Right atrium auricular region (tissue), 2 donors: ENCODE data around the gene ZSCAN5A. TPM values are rescaled to one million over a fixed set of nuclear protein-coding genes. Genes with fewer than 3 reads are reported as not detected.
"Not testable (repeated sequence)": the region's sequence is repeated elsewhere in the genome, so short reads cannot be mapped to it uniquely, and the experiment has no call there.

Experiments
- DNase-seq: peaks from one replicate; pipeline ENCODE4 v3.0.0-alpha.2; 2019; ENCODE audit warnings: low spot score
- H3K27ac ChIP-seq, 2 donors: fragments of 200-600 bp; sonication (generic); 1 replicate in 1 of 2; 2 replicates in 1 of 2; pipeline ENCODE4 v1.5.1; 2016 to 2019
- H3K27me3 ChIP-seq, 2 donors: fragments of 200-600 bp; sonication (generic); one replicate each; pipeline versions ENCODE4 v1.5.1 to v1.6.0; 2017 to 2019
- H3K36me3 ChIP-seq: fragments of 200-600 bp; sonication (generic); one replicate; pipeline ENCODE4 v1.5.1; 2016
- H3K4me1 ChIP-seq, 2 donors: fragments of 200-600 bp; sonication (generic); one replicate each; pipeline versions ENCODE4 v1.5.1 to v1.6.0; 2017 to 2019
- H3K4me3 ChIP-seq, 2 donors: fragments of 200-600 bp; sonication (generic); 1 replicate in 1 of 2; 2 replicates in 1 of 2; pipeline ENCODE4 v1.5.1; 2017 to 2019; ENCODE audit warnings: mild to moderate bottlenecking in 1 of 2, moderate library complexity in 1 of 2
- H3K9me3 ChIP-seq, 2 donors: fragments of 200-600 bp; sonication (generic); one replicate each; pipeline ENCODE4 v1.5.1; 2019
- total RNA-seq, 2 donors: library from RNA; depleted of rRNA; stranded (reverse); fragments of >200 nt; gene quantifications; one replicate each; pipeline ENCODE4 v1.1.0, GENCODE V29; 2016
- TF ChIP-seq, protein P1 (sequence below), 2 donors: fragments of 200-600 bp; sonication (generic); IDR thresholded peaks; one replicate each; pipeline ENCODE4 v1.5.1; 2019; ENCODE audit warnings: antibody characterized with exemption in 2 of 2

The ZSCAN5A gene
- total RNA-seq, 2 donors from 2014 or later: 3.0 to 9.5 TPM

DNA sequence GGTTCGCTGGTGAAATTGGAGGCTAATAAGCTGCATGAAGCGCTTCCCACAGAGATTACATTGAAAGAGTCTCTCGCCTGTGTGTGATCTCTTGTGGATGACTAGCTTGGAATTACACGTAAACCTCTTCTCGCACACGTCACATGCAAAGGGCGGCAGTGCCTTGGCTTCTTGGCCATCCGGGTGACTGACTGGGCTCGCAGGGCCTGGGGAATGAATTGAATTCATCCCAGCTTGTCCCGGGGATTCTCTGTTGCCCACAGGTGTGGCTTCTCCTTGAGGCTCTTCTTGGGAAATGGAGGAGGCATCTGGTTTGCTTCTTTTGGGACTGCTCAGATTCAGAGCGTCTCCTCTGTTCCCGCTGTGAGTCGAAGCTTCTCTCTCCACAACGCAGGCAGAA is 92.8 kb downstream of the ZSCAN5A start:
- no peak for DNase-seq
- TF ChIP-seq, protein P1, sequence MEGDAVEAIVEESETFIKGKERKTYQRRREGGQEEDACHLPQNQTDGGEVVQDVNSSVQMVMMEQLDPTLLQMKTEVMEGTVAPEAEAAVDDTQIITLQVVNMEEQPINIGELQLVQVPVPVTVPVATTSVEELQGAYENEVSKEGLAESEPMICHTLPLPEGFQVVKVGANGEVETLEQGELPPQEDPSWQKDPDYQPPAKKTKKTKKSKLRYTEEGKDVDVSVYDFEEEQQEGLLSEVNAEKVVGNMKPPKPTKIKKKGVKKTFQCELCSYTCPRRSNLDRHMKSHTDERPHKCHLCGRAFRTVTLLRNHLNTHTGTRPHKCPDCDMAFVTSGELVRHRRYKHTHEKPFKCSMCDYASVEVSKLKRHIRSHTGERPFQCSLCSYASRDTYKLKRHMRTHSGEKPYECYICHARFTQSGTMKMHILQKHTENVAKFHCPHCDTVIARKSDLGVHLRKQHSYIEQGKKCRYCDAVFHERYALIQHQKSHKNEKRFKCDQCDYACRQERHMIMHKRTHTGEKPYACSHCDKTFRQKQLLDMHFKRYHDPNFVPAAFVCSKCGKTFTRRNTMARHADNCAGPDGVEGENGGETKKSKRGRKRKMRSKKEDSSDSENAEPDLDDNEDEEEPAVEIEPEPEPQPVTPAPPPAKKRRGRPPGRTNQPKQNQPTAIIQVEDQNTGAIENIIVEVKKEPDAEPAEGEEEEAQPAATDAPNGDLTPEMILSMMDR (IDR thresholded peaks at IDR 0.05): no peak
- no peak overlapping the region for H3K27ac ChIP-seq
- H3K9me3 ChIP-seq: no peaks in the 10 kb centered on the region
- H3K4me1 ChIP-seq: peaks cover 0 to 10% of the 10 kb centered on the region in 2 donors
- no peaks in the 10 kb centered on the region for H3K27me3 ChIP-seq
- H3K4me3 ChIP-seq: no peak overlapping the region
- H3K36me3 ChIP-seq: no peaks in the 10 kb centered on the region

DNA sequence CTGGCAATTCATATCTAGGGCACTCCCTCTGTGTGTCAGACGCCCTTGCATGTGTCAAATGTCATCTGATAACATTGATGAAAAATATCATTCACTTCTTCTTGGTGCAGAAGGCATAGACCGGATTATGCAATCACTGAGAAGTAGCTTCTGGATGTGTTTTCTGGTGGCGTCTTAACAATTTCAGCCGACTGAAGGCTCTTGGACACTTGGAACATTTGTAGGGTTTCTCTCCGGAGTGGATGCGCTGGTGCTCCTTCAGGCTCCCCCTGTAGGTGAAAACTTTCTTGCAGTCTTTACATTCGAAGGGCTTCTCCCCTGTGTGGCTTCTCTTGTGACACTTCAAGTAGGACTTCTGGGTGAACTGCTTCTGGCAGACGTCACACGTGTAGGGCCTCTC is 93.2 kb downstream of the ZSCAN5A start:
- not testable (repeated sequence) for H3K9me3 ChIP-seq, H3K4me1 ChIP-seq, H3K27me3 ChIP-seq, H3K27ac ChIP-seq, H3K36me3 ChIP-seq, DNase-seq, H3K4me3 ChIP-seq

DNA sequence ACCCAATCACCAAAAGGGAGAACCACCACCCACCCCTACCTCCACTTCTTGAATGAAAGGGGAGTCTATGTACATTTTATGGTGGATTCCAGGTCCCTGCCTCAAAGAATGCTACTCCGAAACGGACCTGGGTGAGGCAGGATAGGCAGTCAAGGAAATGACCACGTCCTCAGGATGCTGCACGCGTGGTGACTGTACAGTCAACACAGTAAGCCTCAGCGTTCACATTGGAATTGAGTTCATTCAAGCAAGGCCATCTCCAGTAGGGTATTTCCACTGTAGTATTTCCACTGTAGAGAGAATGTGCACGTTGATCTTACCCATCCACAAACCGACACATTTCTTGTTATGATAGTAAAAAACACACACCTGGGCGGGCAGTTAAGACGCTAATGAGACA is 95.7 kb downstream of the ZSCAN5A start:
- DNase-seq: no peak
- Histone ChIP-seq H3K4me3 (no peak overlapping the region), H3K9me3 (no peaks in the 10 kb centered on the region), H3K36me3 (no peaks in the 10 kb centered on the region), H3K27me3 (no peaks in the 10 kb centered on the region), H3K4me1 (peaks cover 0 to 10% of the 10 kb centered on the region in 2 donors), H3K27ac (no peak overlapping the region)
- TF ChIP-seq, protein P1 (IDR thresholded peaks at IDR 0.05): no peak

DNA sequence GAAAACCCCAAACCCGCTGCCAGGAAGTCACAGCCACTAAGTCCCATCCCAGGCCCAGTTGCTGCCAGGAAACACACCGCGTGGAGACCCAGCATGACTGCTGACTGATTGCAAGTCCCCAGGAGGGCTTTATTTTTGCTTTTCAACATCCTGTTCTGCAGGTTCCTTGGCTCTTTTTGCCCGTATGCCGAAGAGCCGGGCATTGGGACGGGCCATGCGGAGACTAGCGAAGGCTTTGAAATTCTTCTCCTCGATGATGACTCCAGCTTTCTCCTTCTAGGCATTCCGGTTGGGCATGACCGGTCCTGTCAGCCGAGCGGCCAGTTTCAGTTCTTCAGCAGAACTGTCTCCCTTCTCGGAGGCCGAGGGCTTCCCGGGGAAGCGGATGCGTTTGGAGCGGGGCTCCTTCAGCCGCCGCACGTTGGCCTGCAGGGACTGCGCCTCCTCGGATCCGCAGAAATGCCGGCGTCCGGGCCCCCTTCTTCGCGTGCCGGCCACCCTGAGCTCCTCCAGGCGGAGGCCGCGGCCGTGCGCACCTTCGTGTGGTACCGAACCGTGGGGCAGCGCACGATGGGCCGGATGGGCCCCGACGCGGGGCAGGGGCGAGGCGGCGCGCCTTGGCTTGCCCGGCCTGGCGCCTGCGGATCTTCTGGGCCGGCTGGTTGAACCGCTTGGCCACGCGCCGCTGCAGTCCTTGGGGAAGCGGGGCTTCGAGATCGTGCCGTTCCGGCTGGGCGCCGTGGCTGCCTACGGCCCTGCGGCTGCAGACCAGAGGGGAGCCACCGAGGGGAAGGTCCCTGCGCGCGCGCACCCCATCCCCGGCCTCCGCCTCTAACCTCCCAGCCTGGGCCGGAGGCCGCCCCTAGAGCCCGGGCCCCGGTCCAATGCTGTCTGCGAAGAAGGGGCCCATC is 97.3 kb downstream of the ZSCAN5A start:
- H3K9me3 ChIP-seq: no peaks in the 10 kb centered on the region
- H3K36me3 ChIP-seq: no peaks in the 10 kb centered on the region
- H3K27me3 ChIP-seq: no peaks in the 10 kb centered on the region
- peak overlapping the region; percentile 28 to 49 for H3K4me3 ChIP-seq
- H3K27ac ChIP-seq: no peak overlapping the region
- H3K4me1 ChIP-seq: peaks cover 0 to 10% of the 10 kb centered on the region in 2 donors
- DNase-seq: no peak
- TF ChIP-seq, protein P1 (IDR thresholded peaks at IDR 0.05): no peak

DNA sequence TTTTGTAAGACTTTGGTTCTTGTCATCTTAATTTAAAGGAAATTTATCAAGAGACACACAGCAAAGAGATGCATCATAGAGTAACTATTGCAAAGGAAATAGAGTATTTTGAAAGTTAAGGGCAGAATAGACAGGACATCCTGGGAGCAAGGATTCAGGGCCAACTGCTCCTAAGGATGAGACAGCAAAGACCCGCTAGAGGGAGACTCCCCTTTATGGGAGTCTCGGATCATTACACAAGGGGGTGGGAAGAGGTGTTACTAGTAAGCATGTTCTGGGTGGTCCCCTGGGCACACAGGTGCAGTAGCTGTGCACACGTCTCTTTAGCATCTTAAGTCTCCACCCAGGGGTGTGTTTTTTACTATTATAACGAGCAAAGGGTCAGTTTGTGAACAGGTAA is 102.9 kb downstream of the ZSCAN5A start:
- H3K9me3 ChIP-seq: no peaks in the 10 kb centered on the region
- no peak overlapping the region for H3K27ac ChIP-seq
- H3K4me3 ChIP-seq: no peak overlapping the region
- no peaks in the 10 kb centered on the region for H3K36me3 ChIP-seq
- TF ChIP-seq, protein P1 (IDR thresholded peaks at IDR 0.05): no peak
- no peaks in the 10 kb centered on the region for H3K4me1 ChIP-seq
- no peaks in the 10 kb centered on the region for H3K27me3 ChIP-seq
- no peak for DNase-seq

DNA sequence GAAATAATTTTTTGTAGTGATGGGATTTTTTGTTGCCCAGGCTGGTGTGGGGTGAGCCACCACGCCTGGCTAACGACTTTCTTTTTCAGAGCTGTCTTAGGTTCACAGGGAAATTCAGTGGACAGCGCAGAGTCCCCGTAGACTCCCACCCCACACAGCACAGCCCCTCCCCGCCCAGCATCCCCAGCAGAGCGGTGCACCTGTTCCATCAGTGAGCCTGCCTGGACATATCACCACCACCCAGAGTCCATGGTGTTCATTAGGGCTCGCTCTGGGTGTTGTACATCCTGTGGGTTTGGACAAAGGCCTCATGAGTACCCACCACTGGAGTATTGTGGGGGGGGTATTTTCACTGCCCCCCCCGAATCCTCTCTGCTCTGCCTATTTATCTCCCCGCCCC is 104.6 kb downstream of the ZSCAN5A start:
- not testable (repeated sequence) for H3K9me3 ChIP-seq, H3K36me3 ChIP-seq, H3K27ac ChIP-seq, H3K4me3 ChIP-seq, H3K4me1 ChIP-seq, H3K27me3 ChIP-seq, DNase-seq

DNA sequence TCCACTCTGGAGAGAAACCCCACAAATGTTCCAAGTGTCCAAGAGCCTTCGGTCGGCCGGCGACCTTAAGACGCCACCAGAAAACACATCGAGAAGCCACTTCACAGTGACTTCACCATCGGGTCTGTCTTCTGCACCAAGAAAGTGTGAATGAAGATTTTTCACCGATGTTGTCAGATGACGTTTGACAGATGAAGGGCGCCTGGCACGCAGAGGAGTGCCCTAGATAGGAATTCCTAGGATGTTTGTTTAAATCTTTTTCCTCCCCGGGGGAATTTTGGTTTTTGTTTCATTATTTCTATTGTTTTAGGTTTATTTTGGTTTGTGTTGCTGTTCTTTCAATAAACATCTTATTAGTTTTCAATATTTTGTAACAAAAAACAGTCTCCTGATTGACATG is 105.5 kb downstream of the ZSCAN5A start:
- no peaks in the 10 kb centered on the region for H3K9me3 ChIP-seq
- TF ChIP-seq, protein P1 (IDR thresholded peaks at IDR 0.05): no peak
- H3K36me3 ChIP-seq: no peaks in the 10 kb centered on the region
- no peaks in the 10 kb centered on the region for H3K4me1 ChIP-seq
- H3K27me3 ChIP-seq: no peaks in the 10 kb centered on the region
- H3K27ac ChIP-seq: no peak overlapping the region
- DNase-seq: no peak
- H3K4me3 ChIP-seq: no peak overlapping the region

DNA sequence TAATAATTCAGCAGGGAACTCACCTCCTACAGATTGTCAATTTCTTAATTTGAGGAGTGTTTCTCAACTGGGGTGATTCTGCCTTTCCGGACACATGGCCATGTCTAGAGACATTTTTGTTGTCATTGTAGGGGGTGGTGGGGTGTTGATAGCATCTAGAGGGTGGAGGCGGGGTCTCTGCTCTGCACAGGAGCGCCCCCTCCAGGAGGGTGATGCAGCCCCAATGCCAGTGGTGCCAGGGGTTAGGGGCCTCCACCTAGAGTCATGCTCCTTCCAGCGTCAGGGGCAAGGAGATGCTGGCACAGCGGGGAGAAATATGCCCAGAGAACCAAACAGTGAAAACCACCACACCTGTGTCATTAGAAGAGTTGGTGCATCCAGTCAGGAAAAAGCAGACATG is 107.1 kb downstream of the ZSCAN5A start:
- not testable (repeated sequence) for H3K27me3 ChIP-seq, H3K36me3 ChIP-seq, H3K9me3 ChIP-seq, H3K4me1 ChIP-seq, H3K27ac ChIP-seq, DNase-seq, H3K4me3 ChIP-seq
